Measurements from ENCODE around the gene DRG2. TPM values are rescaled to one million over a fixed set of nuclear protein-coding genes. Genes with fewer than 3 reads are reported as not detected.

The DRG2 gene
- total and polyA plus RNA-seq, 2 of the 13 experiments (the other 11 are each of a cell fraction or from before 2014, with no cell fraction given), result 20.1 to 26.6 TPM

- TF ChIP-seq GABPA (IDR thresholded peaks at IDR 0.05; ENCODE audit: low read depth, low read length) (no peak), GABPA (CRISPR knock-in tag; IDR thresholded peaks at IDR 0.05; ENCODE audit: low read depth) (no peak), ZNF282 (IDR thresholded peaks at IDR 0.05; ENCODE audit: partially characterized antibody) (no peak), HMG20A (CRISPR knock-in tag; IDR thresholded peaks at IDR 0.05; ENCODE audit: borderline replicate concordance) (peak; percentile 33; the same call in 1 of the 2 replicates), ZNF263 (CRISPR knock-in tag; IDR thresholded peaks at IDR 0.05) (peak; percentile 36; the same call in 1 of the 2 replicates), ZNF124 (CRISPR knock-in tag; IDR thresholded peaks at IDR 0.05) (no peak), ZNF788 (CRISPR knock-in tag; IDR thresholded peaks at IDR 0.05; ENCODE audit: borderline replicate concordance) (peak; percentile 80; the same call in 1 of the 2 replicates), TEAD3 (CRISPR knock-in tag; optimal IDR thresholded peaks at IDR 0.05; ENCODE audit: borderline replicate concordance) (peak; percentile 87), SP140L (CRISPR knock-in tag; IDR thresholded peaks at IDR 0.05; ENCODE audit: borderline replicate concordance) (no peak), RFXAP (CRISPR knock-in tag; IDR thresholded peaks at IDR 0.05; ENCODE audit: borderline replicate concordance) (0 out of 2 replicates have a peak, but pooled peaks have one; percentile 39), ZNF292 (CRISPR knock-in tag; IDR thresholded peaks at IDR 0.05; ENCODE audit: borderline replicate concordance, low read depth) (peak; percentile 56; the same call in 1 of the 2 replicates), MTF2 (CRISPR knock-in tag; IDR thresholded peaks at IDR 0.05; ENCODE audit: borderline replicate concordance) (no peak), MED1 (CRISPR knock-in tag; IDR thresholded peaks at IDR 0.05) (peak; percentile 41; the same call in 1 of the 2 replicates), ZNF484 (CRISPR knock-in tag; IDR thresholded peaks at IDR 0.05; ENCODE audit: borderline replicate concordance, low read depth) (no peak), LCORL (IDR thresholded peaks at IDR 0.05) (peak; percentile 76), LCORL (CRISPR knock-in tag; IDR thresholded peaks at IDR 0.05) (peak; percentile 96)
- TF ChIP-seq, protein P1, sequence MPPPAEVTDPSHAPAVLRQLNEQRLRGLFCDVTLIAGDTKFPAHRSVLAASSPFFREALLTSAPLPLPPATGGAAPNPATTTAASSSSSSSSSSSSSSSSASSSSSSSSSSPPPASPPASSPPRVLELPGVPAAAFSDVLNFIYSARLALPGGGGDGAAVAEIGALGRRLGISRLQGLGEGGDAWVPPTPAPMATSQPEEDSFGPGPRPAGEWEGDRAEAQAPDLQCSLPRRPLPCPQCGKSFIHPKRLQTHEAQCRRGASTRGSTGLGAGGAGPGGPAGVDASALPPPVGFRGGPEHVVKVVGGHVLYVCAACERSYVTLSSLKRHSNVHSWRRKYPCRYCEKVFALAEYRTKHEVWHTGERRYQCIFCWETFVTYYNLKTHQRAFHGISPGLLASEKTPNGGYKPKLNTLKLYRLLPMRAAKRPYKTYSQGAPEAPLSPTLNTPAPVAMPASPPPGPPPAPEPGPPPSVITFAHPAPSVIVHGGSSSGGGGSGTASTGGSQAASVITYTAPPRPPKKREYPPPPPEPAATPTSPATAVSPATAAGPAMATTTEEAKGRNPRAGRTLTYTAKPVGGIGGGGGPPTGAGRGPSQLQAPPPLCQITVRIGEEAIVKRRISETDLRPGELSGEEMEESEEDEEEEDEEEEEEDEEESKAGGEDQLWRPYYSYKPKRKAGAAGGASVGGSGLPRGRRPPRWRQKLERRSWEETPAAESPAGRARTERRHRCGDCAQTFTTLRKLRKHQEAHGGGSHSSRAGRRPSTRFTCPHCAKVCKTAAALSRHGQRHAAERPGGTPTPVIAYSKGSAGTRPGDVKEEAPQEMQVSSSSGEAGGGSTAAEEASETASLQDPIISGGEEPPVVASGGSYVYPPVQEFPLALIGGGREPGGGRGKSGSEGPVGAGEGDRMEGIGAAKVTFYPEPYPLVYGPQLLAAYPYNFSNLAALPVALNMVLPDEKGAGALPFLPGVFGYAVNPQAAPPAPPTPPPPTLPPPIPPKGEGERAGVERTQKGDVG (CRISPR knock-in tag; IDR thresholded peaks at IDR 0.05; ENCODE audit: borderline replicate concordance), result 0 out of 2 replicates have a peak, but pooled peaks have one; percentile 56
- TF ChIP-seq, protein P2, sequence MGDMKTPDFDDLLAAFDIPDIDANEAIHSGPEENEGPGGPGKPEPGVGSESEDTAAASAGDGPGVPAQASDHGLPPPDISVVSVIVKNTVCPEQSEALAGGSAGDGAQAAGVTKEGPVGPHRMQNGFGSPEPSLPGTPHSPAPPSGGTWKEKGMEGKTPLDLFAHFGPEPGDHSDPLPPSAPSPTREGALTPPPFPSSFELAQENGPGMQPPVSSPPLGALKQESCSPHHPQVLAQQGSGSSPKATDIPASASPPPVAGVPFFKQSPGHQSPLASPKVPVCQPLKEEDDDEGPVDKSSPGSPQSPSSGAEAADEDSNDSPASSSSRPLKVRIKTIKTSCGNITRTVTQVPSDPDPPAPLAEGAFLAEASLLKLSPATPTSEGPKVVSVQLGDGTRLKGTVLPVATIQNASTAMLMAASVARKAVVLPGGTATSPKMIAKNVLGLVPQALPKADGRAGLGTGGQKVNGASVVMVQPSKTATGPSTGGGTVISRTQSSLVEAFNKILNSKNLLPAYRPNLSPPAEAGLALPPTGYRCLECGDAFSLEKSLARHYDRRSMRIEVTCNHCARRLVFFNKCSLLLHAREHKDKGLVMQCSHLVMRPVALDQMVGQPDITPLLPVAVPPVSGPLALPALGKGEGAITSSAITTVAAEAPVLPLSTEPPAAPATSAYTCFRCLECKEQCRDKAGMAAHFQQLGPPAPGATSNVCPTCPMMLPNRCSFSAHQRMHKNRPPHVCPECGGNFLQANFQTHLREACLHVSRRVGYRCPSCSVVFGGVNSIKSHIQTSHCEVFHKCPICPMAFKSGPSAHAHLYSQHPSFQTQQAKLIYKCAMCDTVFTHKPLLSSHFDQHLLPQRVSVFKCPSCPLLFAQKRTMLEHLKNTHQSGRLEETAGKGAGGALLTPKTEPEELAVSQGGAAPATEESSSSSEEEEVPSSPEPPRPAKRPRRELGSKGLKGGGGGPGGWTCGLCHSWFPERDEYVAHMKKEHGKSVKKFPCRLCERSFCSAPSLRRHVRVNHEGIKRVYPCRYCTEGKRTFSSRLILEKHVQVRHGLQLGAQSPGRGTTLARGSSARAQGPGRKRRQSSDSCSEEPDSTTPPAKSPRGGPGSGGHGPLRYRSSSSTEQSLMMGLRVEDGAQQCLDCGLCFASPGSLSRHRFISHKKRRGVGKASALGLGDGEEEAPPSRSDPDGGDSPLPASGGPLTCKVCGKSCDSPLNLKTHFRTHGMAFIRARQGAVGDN (CRISPR knock-in tag; IDR thresholded peaks at IDR 0.05), result peak; percentile 50
- TF ChIP-seq, protein P3, sequence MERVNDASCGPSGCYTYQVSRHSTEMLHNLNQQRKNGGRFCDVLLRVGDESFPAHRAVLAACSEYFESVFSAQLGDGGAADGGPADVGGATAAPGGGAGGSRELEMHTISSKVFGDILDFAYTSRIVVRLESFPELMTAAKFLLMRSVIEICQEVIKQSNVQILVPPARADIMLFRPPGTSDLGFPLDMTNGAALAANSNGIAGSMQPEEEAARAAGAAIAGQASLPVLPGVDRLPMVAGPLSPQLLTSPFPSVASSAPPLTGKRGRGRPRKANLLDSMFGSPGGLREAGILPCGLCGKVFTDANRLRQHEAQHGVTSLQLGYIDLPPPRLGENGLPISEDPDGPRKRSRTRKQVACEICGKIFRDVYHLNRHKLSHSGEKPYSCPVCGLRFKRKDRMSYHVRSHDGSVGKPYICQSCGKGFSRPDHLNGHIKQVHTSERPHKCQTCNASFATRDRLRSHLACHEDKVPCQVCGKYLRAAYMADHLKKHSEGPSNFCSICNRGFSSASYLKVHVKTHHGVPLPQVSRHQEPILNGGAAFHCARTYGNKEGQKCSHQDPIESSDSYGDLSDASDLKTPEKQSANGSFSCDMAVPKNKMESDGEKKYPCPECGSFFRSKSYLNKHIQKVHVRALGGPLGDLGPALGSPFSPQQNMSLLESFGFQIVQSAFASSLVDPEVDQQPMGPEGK (CRISPR knock-in tag; IDR thresholded peaks at IDR 0.05), result peak; percentile 49; the same call in 1 of the 2 replicates
Observed at GRCh38 chr17:18138065-18138749, 50.5 kb downstream of the DRG2 start (continued).

All from HepG2 (cell line).